ENCODE data around the gene NRF1. TPM values are rescaled to one million over a fixed set of nuclear protein-coding genes. Genes with fewer than 3 reads are reported as not detected.

The NRF1 gene
- total RNA-seq, 1 experiment from 2014 or later, result 13.6 TPM

GRCh38 chr7:129568240-129568639 lies 43.3 kb upstream of the NRF1 start:
- no peak overlapping the region for H3K4me2 ChIP-seq (ENCODE audit: low read length)
- no peaks in the 10 kb centered on the region for H3F3A ChIP-seq (ENCODE audit: low read length, unreplicated experiment)
- BruUV-seq (replicated peaks), result no TSS peak
- peaks cover 5% of the 10 kb centered on the region for H3K4me1 ChIP-seq (ENCODE audit: insufficient read depth, low read length)
- no peak overlapping the region for H3K27ac ChIP-seq (ENCODE audit: low read length)
- no peaks in the 10 kb centered on the region for H3K9me3 ChIP-seq (ENCODE audit: low read length)
- ChIA-PET POLR2A (ENCODE audit: unreplicated experiment) (no interaction called here), CTCF (no interaction called here)
- ATAC-seq, result no peak
- no peaks in the 10 kb centered on the region for H3K79me2 ChIP-seq (ENCODE audit: low read length)
- H3K36me3 ChIP-seq (ENCODE audit: low read depth, low read length), result no peaks in the 10 kb centered on the region
- no peak overlapping the region for H2AFZ ChIP-seq (ENCODE audit: low read length)
- no peak overlapping the region for H3K4me3 ChIP-seq (ENCODE audit: low read length)
- H3K27me3 ChIP-seq (ENCODE audit: low read length), result no peaks in the 10 kb centered on the region
- DNase-seq, result no peak
- intact Hi-C loops (cut with micrococcal nuclease), result no loop called here
- H4K20me1 ChIP-seq (ENCODE audit: low read length), result no peaks in the 10 kb centered on the region
- no peak overlapping the region for H3K9ac ChIP-seq (ENCODE audit: low read length)
- TF ChIP-seq CTCF (conservative IDR thresholded peaks at IDR 0.05; ENCODE audit: low read depth, low read length), result no peak
- no peaks in the 10 kb centered on the region for H3K9me2 ChIP-seq (replicated peaks; ENCODE audit: low read length)

- Histone ChIP-seq H3K9me3 (ENCODE audit: low read length) (no peaks in the 10 kb centered on the region), H3K9me2 (replicated peaks; ENCODE audit: low read length) (no peaks in the 10 kb centered on the region), H3F3A (ENCODE audit: low read length, unreplicated experiment) (no peaks in the 10 kb centered on the region), H3K4me3 (ENCODE audit: low read length) (peak overlapping the region; percentile 9; the same call in 1 of the 2 replicates), H3K4me2 (ENCODE audit: low read length) (peak overlapping the region; percentile 70), H3K4me1 (ENCODE audit: insufficient read depth, low read length) (peaks cover 7% of the 10 kb centered on the region), H3K36me3 (ENCODE audit: low read depth, low read length) (no peaks in the 10 kb centered on the region), H3K79me2 (ENCODE audit: low read length) (no peaks in the 10 kb centered on the region), H3K27ac (ENCODE audit: low read length) (peak overlapping the region; percentile 63), H2AFZ (ENCODE audit: low read length) (peak overlapping the region; percentile 56), H3K9ac (ENCODE audit: low read length) (no peak overlapping the region; the same call in 1 of the 2 replicates), H4K20me1 (ENCODE audit: low read length) (no peaks in the 10 kb centered on the region), H3K27me3 (ENCODE audit: low read length) (no peaks in the 10 kb centered on the region)
- ChIA-PET POLR2A (ENCODE audit: unreplicated experiment) (no interaction called here), CTCF (interaction anchor here (0.6 kb wide), 1 partner anchor 76 kb away, joined by 4 read pairs; no protein-coding TSS in a partner anchor)
- BruUV-seq (replicated peaks), result no TSS peak
- TF ChIP-seq CTCF (conservative IDR thresholded peaks at IDR 0.05; ENCODE audit: low read depth, low read length) (no peak), EZH2phosphoT487 (IDR thresholded peaks at IDR 0.05; ENCODE audit: borderline replicate concordance, low read length) (no peak), EZH2 (IDR thresholded peaks at IDR 0.05; ENCODE audit: low read length, unreplicated experiment) (no peak)
- peak; percentile 31 for ATAC-seq
- intact Hi-C loops (cut with micrococcal nuclease), result no loop called here
- DNase-seq, result no peak
Measured at GRCh38 chr7:129569326-129569725, 42.2 kb upstream of the NRF1 start.

- Histone ChIP-seq H3K36me3 (ENCODE audit: low read depth, low read length) (no peaks in the 10 kb centered on the region), H3K4me2 (ENCODE audit: low read length) (peak overlapping the region; percentile 70), H3K9me2 (replicated peaks; ENCODE audit: low read length) (no peaks in the 10 kb centered on the region), H3K9me3 (ENCODE audit: low read length) (no peaks in the 10 kb centered on the region), H3K27me3 (ENCODE audit: low read length) (no peaks in the 10 kb centered on the region), H3K27ac (ENCODE audit: low read length) (peak overlapping the region; percentile 63), H3F3A (ENCODE audit: low read length, unreplicated experiment) (no peaks in the 10 kb centered on the region), H4K20me1 (ENCODE audit: low read length) (no peaks in the 10 kb centered on the region), H3K4me1 (ENCODE audit: insufficient read depth, low read length) (peaks cover 12% of the 10 kb centered on the region), H3K79me2 (ENCODE audit: low read length) (no peaks in the 10 kb centered on the region), H3K9ac (ENCODE audit: low read length) (no peak overlapping the region; the same call in 1 of the 2 replicates), H3K4me3 (ENCODE audit: low read length) (peak overlapping the region; percentile 9; the same call in 1 of the 2 replicates), H2AFZ (ENCODE audit: low read length) (peak overlapping the region; percentile 56)
- BruUV-seq (replicated peaks), result no TSS peak
- ChIA-PET POLR2A (ENCODE audit: unreplicated experiment) (no interaction called here), CTCF (interaction anchor here (0.6 kb wide), 1 partner anchor 76 kb away, joined by 4 read pairs; no protein-coding TSS in a partner anchor)
- ATAC-seq, result peak; percentile 87
- intact Hi-C loops (cut with micrococcal nuclease), result no loop called here
- TF ChIP-seq EZH2phosphoT487 (IDR thresholded peaks at IDR 0.05; ENCODE audit: borderline replicate concordance, low read length) (no peak), EZH2 (IDR thresholded peaks at IDR 0.05; ENCODE audit: low read length, unreplicated experiment) (no peak), CTCF (conservative IDR thresholded peaks at IDR 0.05; ENCODE audit: low read depth, low read length) (no peak)
- peak; percentile 93 for DNase-seq
Measured at GRCh38 chr7:129569811-129570215, 41.7 kb upstream of the NRF1 start.
